Caco-2 (cell line): Measurements from ENCODE around the gene CDC42BPB. TPM values are rescaled to one million over a fixed set of nuclear protein-coding genes. Genes with fewer than 3 reads are reported as not detected.

ENCODE experiments used
- BruUV-seq: library from RNA; stranded (reverse); fragments of 400-500 nt; replicated peaks from 2 replicates; lab custom pipeline; 2021; lab: Mats Ljungman, UMichigan
- CTCF ChIA-PET: fragments of 300-600 bp; sonication (Branson Sonifier 250); formaldehyde crosslinking; loops from one replicate; lab custom pipeline; 2022; ENCODE audit warnings: antibody characterized with exemption; lab: Charles Lee
- POLR2A ChIA-PET: fragments of 300-600 bp; sonication (Branson Sonifier 250); formaldehyde crosslinking; loops from one replicate; lab custom pipeline; 2022; ENCODE audit warnings: antibody characterized with exemption; lab: Charles Lee
- DNase-seq, 2 experiments: peaks; one replicate each; pipeline versions ENCODE4 v3.0.0 to v3.0.0-alpha.2; 2020 to 2022
- H3K27me3 ChIP-seq: replicated peaks from 2 replicates; pipeline ENCODE4 v1.6.0; 2011; ENCODE audit warnings: low read length; ENCODE audit not compliant: control insufficient read depth, insufficient read depth
- H3K36me3 ChIP-seq: 2 replicates; pipeline ENCODE4 v1.5.1; 2011; ENCODE audit warnings: low read length; ENCODE audit not compliant: control insufficient read depth, insufficient read depth
- H3K4me1 ChIP-seq: fragments of 250-450 bp; sonication (Bioruptor Pico); 2 replicates; pipeline ENCODE4 v1.5.1; 2020; ENCODE audit warnings: mild to moderate bottlenecking
- H3K4me3 ChIP-seq: 2 replicates; pipeline ENCODE4 v1.5.1; 2011; ENCODE audit warnings: low read depth, mild to moderate bottlenecking, control low read depth, low read length
- H3K9me3 ChIP-seq: fragments of 250-450 bp; sonication (Bioruptor Pico); 2 replicates; pipeline ENCODE4 v1.5.1; 2020; ENCODE audit warnings: mild to moderate bottlenecking, moderate library complexity
- H3K27ac Mint-ChIP-seq: one replicate; pipeline ENCODE4 v1.8.0; 2022; ENCODE audit warnings: mixed read lengths; ENCODE audit not compliant: unreplicated experiment
- H3K27me3 Mint-ChIP-seq: one replicate; pipeline ENCODE4 v1.8.0; 2022; ENCODE audit warnings: mixed read lengths; ENCODE audit not compliant: insufficient read depth, unreplicated experiment
- H3K36me3 Mint-ChIP-seq: one replicate; pipeline ENCODE4 v1.8.0; 2022; ENCODE audit warnings: mild to moderate bottlenecking, mixed read lengths; ENCODE audit not compliant: insufficient read depth, unreplicated experiment
- H3K4me1 Mint-ChIP-seq: one replicate; pipeline ENCODE4 v1.8.0; 2022; ENCODE audit warnings: low read depth, mixed read lengths; ENCODE audit not compliant: unreplicated experiment
- H3K4me3 Mint-ChIP-seq: one replicate; pipeline ENCODE4 v1.8.0; 2022; ENCODE audit warnings: mild to moderate bottlenecking, moderate library complexity, mixed read lengths; ENCODE audit not compliant: unreplicated experiment
- H3K9me3 Mint-ChIP-seq: one replicate; pipeline ENCODE4 v1.8.0; 2022; ENCODE audit warnings: mixed read lengths; ENCODE audit not compliant: unreplicated experiment
- CTCF ChIP-seq, 2 experiments: fragments of 200-600 bp in 1 of 2; IDR thresholded peaks; 1 replicate in 1 of 2; 2 replicates in 1 of 2; pipeline versions ENCODE4 v1.5.1 to v1.8.0; 2011 to 2022; ENCODE audit warnings: antibody characterized with exemption in 1 of 2, control low read depth in 1 of 2, inconsistent platforms in 1 of 2, low read depth in 1 of 2, low read length in 1 of 2, mild to moderate bottlenecking in 1 of 2, moderate library complexity in 1 of 2; ENCODE audit not compliant: insufficient read depth in 1 of 2, severe bottlenecking in 1 of 2, unreplicated experiment in 1 of 2
- intact Hi-C: fragments of 100-400 bp; cut with micrococcal nuclease; formaldehyde crosslinking; loops from one replicate; pipeline ENCODE4 v1.10.0; 2022; ENCODE audit not compliant: unreplicated experiment
- total RNA-seq: library from RNA; stranded (reverse); gene quantifications from 2 replicates; pipeline ENCODE4 v1.2.3, GENCODE V29; 2022

CDC42BPB gene
- total RNA-seq, 1 experiment from 2014 or later = 55.1 TPM

- Mint-ChIP-seq H3K27me3 (no peaks in the 10 kb centered on the region), H3K4me1 (peaks cover 9% of the 10 kb centered on the region), H3K4me3 (no peak overlapping the region), H3K9me3 (no peaks in the 10 kb centered on the region), H3K36me3 (no peaks in the 10 kb centered on the region), H3K27ac (no peak overlapping the region)
- no peak overlapping the region for H3K4me3 ChIP-seq
- H3K36me3 ChIP-seq = no peaks in the 10 kb centered on the region
- BruUV-seq = no TSS peak
- H3K9me3 ChIP-seq = no peaks in the 10 kb centered on the region
- TF ChIP-seq CTCF (IDR thresholded peaks at IDR 0.05; ENCODE audit: insufficient read depth in 1 of 2, low read depth in 1 of 2, low read length in 1 of 2, severe bottlenecking in 1 of 2, unreplicated experiment in 1 of 2) = no peak
- DNase-seq = no peak
- no peaks in the 10 kb centered on the region for H3K27me3 ChIP-seq
- ChIA-PET POLR2A (no interaction called here), CTCF (no interaction called here)
- H3K4me1 ChIP-seq = peaks cover 8% of the 10 kb centered on the region
- intact Hi-C loops = no loop called here
Measured at GRCh38 chr14:103071544-103072251, 14.3 kb upstream of the CDC42BPB start.

GRCh38 chr14:103070971-103071542, 13.7 kb upstream of the CDC42BPB start:
- CTCF ChIA-PET = no interaction called here
- BruUV-seq = no TSS peak
- no peaks in the 10 kb centered on the region for H3K36me3 ChIP-seq
- no peak for TF ChIP-seq CTCF (IDR thresholded peaks at IDR 0.05; ENCODE audit: insufficient read depth in 1 of 2, low read depth in 1 of 2, low read length in 1 of 2, severe bottlenecking in 1 of 2, unreplicated experiment in 1 of 2)
- no peaks in the 10 kb centered on the region for H3K36me3 Mint-ChIP-seq
- H3K9me3 ChIP-seq = no peaks in the 10 kb centered on the region
- peaks cover 8% of the 10 kb centered on the region for H3K4me1 ChIP-seq
- no peak overlapping the region for H3K27ac Mint-ChIP-seq
- DNase-seq = no peak
- intact Hi-C loops = no loop called here
- POLR2A ChIA-PET = no interaction called here
- peaks cover 9% of the 10 kb centered on the region for H3K4me1 Mint-ChIP-seq
- no peaks in the 10 kb centered on the region for H3K9me3 Mint-ChIP-seq
- H3K27me3 ChIP-seq = no peaks in the 10 kb centered on the region
- H3K4me3 ChIP-seq = no peak overlapping the region
- no peaks in the 10 kb centered on the region for H3K27me3 Mint-ChIP-seq
- H3K4me3 Mint-ChIP-seq = no peak overlapping the region

- H3K36me3 ChIP-seq = no peaks in the 10 kb centered on the region
- peaks cover 8% of the 10 kb centered on the region for H3K4me1 ChIP-seq
- Mint-ChIP-seq H3K4me3 (no peak overlapping the region), H3K9me3 (no peaks in the 10 kb centered on the region), H3K27ac (no peak overlapping the region), H3K27me3 (no peaks in the 10 kb centered on the region), H3K36me3 (no peaks in the 10 kb centered on the region), H3K4me1 (peaks cover 9% of the 10 kb centered on the region)
- BruUV-seq = no TSS peak
- H3K27me3 ChIP-seq = no peaks in the 10 kb centered on the region; the same call in 1 of the 2 replicates
- no peaks in the 10 kb centered on the region for H3K9me3 ChIP-seq
- no peak for DNase-seq
- CTCF ChIA-PET = no interaction called here
- no peak for TF ChIP-seq CTCF (IDR thresholded peaks at IDR 0.05; ENCODE audit: insufficient read depth in 1 of 2, low read depth in 1 of 2, low read length in 1 of 2, severe bottlenecking in 1 of 2, unreplicated experiment in 1 of 2)
- intact Hi-C loops = no loop called here
- POLR2A ChIA-PET = no interaction called here
- H3K4me3 ChIP-seq = no peak overlapping the region
Measured at GRCh38 chr14:103070263-103070885, 13.0 kb upstream of the CDC42BPB start.
